Mucosa of descending colon (tissue), 3 donors: Measurements from ENCODE around the gene ARSG. TPM values are rescaled to one million over a fixed set of nuclear protein-coding genes. Genes with fewer than 3 reads are reported as not detected.

Source experiments
- ATAC-seq: fragments of 200-7000 bp; cut with Tn5 transposase; one replicate; pipeline ENCODE4 v1.9.1; 2020; ENCODE audit warnings: mild to moderate bottlenecking, moderate library complexity
- DNase-seq, 3 donors: peaks; one replicate each; pipeline ENCODE4 v3.0.0-alpha.2; 2020
- H3K36me3 ChIP-seq: fragments of 200-600 bp; one replicate; pipeline ENCODE4 v1.8.0; 2021; ENCODE audit warnings: low read depth, mild to moderate bottlenecking
- H3K4me1 ChIP-seq: fragments of 200-600 bp; one replicate; pipeline ENCODE4 v1.8.0; 2021; ENCODE audit warnings: low read depth, mild to moderate bottlenecking
- H3K4me3 ChIP-seq: fragments of 200-600 bp; one replicate; pipeline ENCODE4 v1.8.0; 2021; ENCODE audit warnings: mild to moderate bottlenecking
- H3K9me3 ChIP-seq: fragments of 200-600 bp; one replicate; pipeline ENCODE4 v1.8.0; 2021; ENCODE audit warnings: mild to moderate bottlenecking
- CTCF ChIP-seq: fragments of 200-600 bp; IDR thresholded peaks from one replicate; pipeline ENCODE4 v1.8.0; 2022; ENCODE audit warnings: antibody characterized with exemption, mild to moderate bottlenecking
- intact Hi-C, 2 donors: fragments of 100-400 bp; cut with DNase I in 1 of 2; cut with micrococcal nuclease in 1 of 2; formaldehyde crosslinking; loops; one replicate each; pipeline versions ENCODE4 v1.11.0 to v1.11.1; 2022; cut with DNase I, micrococcal nuclease
- total RNA-seq, 3 donors: library from RNA; stranded (reverse); fragmentation: NEBNext Ultra II Directional in 2 of 3; extraction: Animal tissue kit (Norgen Biotek cat#: 25700) in 2 of 3; gene quantifications; one replicate each; pipeline versions ENCODE4 v1.2.1 to v1.2.4, GENCODE V29; 2021 to 2023
- donor health status: DM: no; HTN: no; CAD: no; lungs with moderate emphysema.
- donor health status: DM: no; HTN: no; CAD: no.
- donor health status: DM: no; HTN: yes; CAD: no.

Gene ARSG
- total RNA-seq, 3 donors from 2014 or later = 1.7 to 3.1 (median 2.1) TPM

- intact Hi-C loops = no loop called here
These were observed 144.1 kb downstream of the ARSG start for GRCh38 chr17:68435361-68435760.

GRCh38 chr17:68435876-68436842, 144.9 kb downstream of the ARSG start:
- peaks cover 5% of the 10 kb centered on the region for H3K36me3 ChIP-seq
- H3K9me3 ChIP-seq = no peaks in the 10 kb centered on the region
- ATAC-seq (peak; percentile 86), DNase-seq (peak in 2 of 3 donors; percentile 70 to 87)
- intact Hi-C loops = no loop called here
- no peak overlapping the region for H3K4me3 ChIP-seq
- H3K4me1 ChIP-seq = peaks cover 10% of the 10 kb centered on the region
- peak; percentile 81 for TF ChIP-seq CTCF

More at GRCh38 chr17:68435361-68435760, 144.1 kb downstream of the ARSG start:
- ATAC-seq (no peak), DNase-seq (no peak)
- peaks cover 10% of the 10 kb centered on the region for H3K4me1 ChIP-seq
- no peak overlapping the region for H3K4me3 ChIP-seq
- H3K36me3 ChIP-seq = peaks cover 5% of the 10 kb centered on the region
- no peak for TF ChIP-seq CTCF
- no peaks in the 10 kb centered on the region for H3K9me3 ChIP-seq

- ATAC-seq = peak; percentile 91
- H3K9me3 ChIP-seq = no peaks in the 10 kb centered on the region
- peaks cover 5% of the 10 kb centered on the region for H3K36me3 ChIP-seq
- H3K4me3 ChIP-seq = no peak overlapping the region
- no peak for TF ChIP-seq CTCF
- peaks cover 10% of the 10 kb centered on the region for H3K4me1 ChIP-seq
- intact Hi-C loops = no loop called here
- peak; percentile 69 to 74 (median 73) for DNase-seq
These were observed 146.9 kb downstream of the ARSG start for GRCh38 chr17:68437979-68438822.

- intact Hi-C loops = no loop called here
- ATAC-seq (no peak), DNase-seq (no peak)
- Histone ChIP-seq H3K36me3 (peaks cover 5% of the 10 kb centered on the region), H3K4me3 (no peak overlapping the region), H3K4me1 (peaks cover 10% of the 10 kb centered on the region), H3K9me3 (no peaks in the 10 kb centered on the region)
- TF ChIP-seq CTCF = no peak
These were observed 148.5 kb downstream of the ARSG start for GRCh38 chr17:68439656-68440290.

- Histone ChIP-seq H3K36me3 (peaks cover under 1% of the 10 kb centered on the region), H3K4me1 (peaks cover 10% of the 10 kb centered on the region), H3K9me3 (no peaks in the 10 kb centered on the region), H3K4me3 (no peak overlapping the region)
- DNase-seq (no peak), ATAC-seq (no peak)
- intact Hi-C loops = no loop called here
- no peak for TF ChIP-seq CTCF
These were observed 149.2 kb downstream of the ARSG start for GRCh38 chr17:68440526-68440925.
